OCI-LY1 (cell line): ENCODE data around the gene ENOX2.

Experiments used
- H2AFZ ChIP-seq: fragments of 200-600 bp; sonication (generic), shearing (Covaris generic); 2 replicates; pipeline ENCODE4 v1.6.0; 2014; ENCODE audit warnings: antibody characterized with exemption, mild to moderate bottlenecking, low read length
- H3F3A ChIP-seq: fragments of 200-600 bp; sonication (generic), shearing (Covaris generic); 2 replicates; pipeline ENCODE4 v1.6.0; 2014; ENCODE audit warnings: mild to moderate bottlenecking, antibody characterized with exemption, low read length, moderate library complexity; ENCODE audit not compliant: insufficient read depth
- H3K27ac ChIP-seq: fragments of 200-600 bp; sonication (generic); 2 replicates; pipeline ENCODE4 v1.5.1; 2014; ENCODE audit warnings: low read length, mixed run types, mild to moderate bottlenecking, low read depth; ENCODE audit not compliant: poor library complexity, severe bottlenecking
- H3K27me3 ChIP-seq: fragments of 200-600 bp; sonication (generic); 2 replicates; pipeline ENCODE4 v1.6.0; 2014; ENCODE audit warnings: antibody characterized with exemption, mild to moderate bottlenecking, low read length, moderate library complexity; ENCODE audit not compliant: insufficient read depth
- H3K36me3 ChIP-seq: fragments of 200-600 bp; sonication (generic); 2 replicates; pipeline ENCODE4 v1.6.1; 2014; ENCODE audit warnings: mild to moderate bottlenecking, antibody characterized with exemption, low read length, moderate library complexity, mixed read lengths; ENCODE audit not compliant: insufficient read depth
- H3K4me1 ChIP-seq: fragments of 200-600 bp; sonication (generic); 2 replicates; pipeline ENCODE4 v1.5.1; 2014; ENCODE audit warnings: mild to moderate bottlenecking, low read length, moderate library complexity; ENCODE audit not compliant: insufficient read depth, severe bottlenecking
- H3K4me2 ChIP-seq: fragments of 200-600 bp; sonication (generic), shearing (Covaris generic); 2 replicates; pipeline ENCODE4 v1.6.1; 2014; ENCODE audit warnings: low read length
- H3K4me3 ChIP-seq: fragments of 200-600 bp; sonication (generic); 2 replicates; pipeline ENCODE4 v1.5.1; 2014; ENCODE audit warnings: low read length, low read depth, mild to moderate bottlenecking, mixed read lengths; ENCODE audit not compliant: poor library complexity, severe bottlenecking
- H3K79me2 ChIP-seq: fragments of 200-600 bp; shearing (Covaris generic); 2 replicates; pipeline ENCODE4 v1.6.1; 2016; ENCODE audit warnings: mixed run types, low read length, mixed read lengths; ENCODE audit not compliant: insufficient read depth
- H3K9ac ChIP-seq: fragments of 200-600 bp; sonication (generic), shearing (Covaris generic); 2 replicates; pipeline ENCODE4 v1.6.1; 2014; ENCODE audit warnings: mild to moderate bottlenecking, low read length, mixed read lengths
- H3K9me2 ChIP-seq: fragments of 200-600 bp; sonication (generic), shearing (Covaris generic); 2 replicates; pipeline ENCODE4 v1.6.1; 2014; ENCODE audit warnings: low read depth, mild to moderate bottlenecking, low read length, mixed read lengths
- H3K9me3 ChIP-seq: fragments of 200-600 bp; shearing (Covaris generic); 2 replicates; pipeline ENCODE4 v1.6.1; 2014; ENCODE audit warnings: low read length, mixed read lengths
- H4K20me1 ChIP-seq: fragments of 200-600 bp; sonication (generic), shearing (Covaris generic); 2 replicates; pipeline ENCODE4 v1.6.0; 2016; ENCODE audit warnings: mild to moderate bottlenecking, low read length; ENCODE audit not compliant: insufficient read depth
- CTCF ChIP-seq: fragments of 200-600 bp; sonication (generic), shearing (Covaris generic); IDR thresholded peaks from 2 replicates; pipeline ENCODE4 v1.5.1; 2017; ENCODE audit warnings: mild to moderate bottlenecking, antibody characterized with exemption, low read length, moderate library complexity, mixed read lengths
- EZH2 ChIP-seq: fragments of 200-600 bp; sonication (generic), shearing (Covaris generic); IDR thresholded peaks from 2 replicates; pipeline ENCODE4 v1.8.0; 2017; ENCODE audit warnings: borderline replicate concordance, mixed run types, mild to moderate bottlenecking, antibody characterized with exemption, low read length, moderate library complexity, mixed read lengths

ENOX2 gene

GRCh38 chrX:130884627-130885026 is 18.4 kb downstream of the ENOX2 start:
- Histone ChIP-seq H3K9ac (no peak overlapping the region), H3K27me3 (no peaks in the 10 kb centered on the region), H3K4me1 (peaks cover 13% of the 10 kb centered on the region), H3F3A (no peaks in the 10 kb centered on the region), H3K27ac (no peak overlapping the region), H3K9me3 (no peaks in the 10 kb centered on the region), H3K4me2 (no peak overlapping the region), H4K20me1 (no peaks in the 10 kb centered on the region), H3K36me3 (no peaks in the 10 kb centered on the region), H3K79me2 (no peaks in the 10 kb centered on the region), H3K9me2 (no peaks in the 10 kb centered on the region), H3K4me3 (no peak overlapping the region), H2AFZ (no peak overlapping the region)
- no peak for TF ChIP-seq EZH2

- no peaks in the 10 kb centered on the region for H4K20me1 ChIP-seq
- no peak overlapping the region for H3K4me2 ChIP-seq
- no peaks in the 10 kb centered on the region for H3K27me3 ChIP-seq
- H3K9me3 ChIP-seq = no peaks in the 10 kb centered on the region
- H3K36me3 ChIP-seq = no peaks in the 10 kb centered on the region
- H3K4me1 ChIP-seq = no peaks in the 10 kb centered on the region
- TF ChIP-seq CTCF (no peak), EZH2 (no peak)
- no peaks in the 10 kb centered on the region for H3K79me2 ChIP-seq
- no peaks in the 10 kb centered on the region for H3K9me2 ChIP-seq
- H2AFZ ChIP-seq = no peak overlapping the region
- H3K9ac ChIP-seq = no peak overlapping the region
- no peaks in the 10 kb centered on the region for H3F3A ChIP-seq
- no peak overlapping the region for H3K4me3 ChIP-seq
- no peak overlapping the region for H3K27ac ChIP-seq
Measured at GRCh38 chrX:130879869-130880268, 23.1 kb downstream of the ENOX2 start.

- no peak overlapping the region for H3K9ac ChIP-seq
- H3K27ac ChIP-seq = no peak overlapping the region
- TF ChIP-seq EZH2 (no peak), CTCF (no peak)
- no peaks in the 10 kb centered on the region for H3K79me2 ChIP-seq
- H4K20me1 ChIP-seq = no peaks in the 10 kb centered on the region
- H3F3A ChIP-seq = no peaks in the 10 kb centered on the region
- H2AFZ ChIP-seq = no peak overlapping the region
- no peaks in the 10 kb centered on the region for H3K27me3 ChIP-seq
- H3K4me1 ChIP-seq = no peaks in the 10 kb centered on the region
- H3K4me2 ChIP-seq = no peak overlapping the region
- no peaks in the 10 kb centered on the region for H3K36me3 ChIP-seq
- H3K4me3 ChIP-seq = no peak overlapping the region
- no peaks in the 10 kb centered on the region for H3K9me3 ChIP-seq
- no peaks in the 10 kb centered on the region for H3K9me2 ChIP-seq
Measured at GRCh38 chrX:130878350-130879341, 24.4 kb downstream of the ENOX2 start.
